Chondrocyte (in vitro differentiated cells): Measurements from ENCODE around the gene TBC1D5. TPM values are rescaled to one million over a fixed set of nuclear protein-coding genes. Genes with fewer than 3 reads are reported as not detected.

ENCODE experiments used
- DNase-seq: peaks from one replicate; pipeline ENCODE4 v3.0.0; 2021; ENCODE audit warnings: mixed read lengths, low spot score
- H3K27ac Mint-ChIP-seq: one replicate; pipeline ENCODE4 v1.8.0; 2021; ENCODE audit warnings: mild to moderate bottlenecking, moderate library complexity, mixed read lengths; ENCODE audit not compliant: unreplicated experiment
- H3K27me3 Mint-ChIP-seq: 2 replicates; pipeline ENCODE4 v1.8.0; 2021; ENCODE audit warnings: low read depth, mixed read lengths
- H3K36me3 Mint-ChIP-seq: 2 replicates; pipeline ENCODE4 v1.8.0; 2021; ENCODE audit warnings: low read depth, mixed read lengths
- H3K4me1 Mint-ChIP-seq: 2 replicates; pipeline ENCODE4 v1.8.0; 2021; ENCODE audit warnings: low read depth, mild to moderate bottlenecking, mixed read lengths
- H3K4me3 Mint-ChIP-seq: one replicate; pipeline ENCODE4 v1.8.0; 2021; ENCODE audit warnings: mild to moderate bottlenecking, moderate library complexity, mixed read lengths; ENCODE audit not compliant: unreplicated experiment
- H3K9me3 Mint-ChIP-seq: 2 replicates; pipeline ENCODE4 v1.8.0; 2021; ENCODE audit warnings: low read depth, mixed read lengths
- CTCF ChIP-seq: fragments of 200-600 bp; sonication (generic); IDR thresholded peaks from 2 replicates; pipeline ENCODE4 v1.5.0; 2021; ENCODE audit warnings: antibody characterized with exemption, mild to moderate bottlenecking, moderate library complexity
- total RNA-seq: library from RNA; stranded (reverse); gene quantifications from 3 replicates; pipeline ENCODE4 v1.2.1, GENCODE V29; 2021

Gene TBC1D5
- total RNA-seq, 1 donor from 2014 or later = 44.6 TPM

GRCh38 chr3:17631609-17632008 is 110.8 kb downstream of the TBC1D5 start:
- no peak for TF ChIP-seq CTCF
- Mint-ChIP-seq H3K9me3 (peaks cover 8% of the 10 kb centered on the region), H3K27ac (no peak overlapping the region), H3K27me3 (no peaks in the 10 kb centered on the region), H3K4me1 (peaks cover 45% of the 10 kb centered on the region), H3K36me3 (no peaks in the 10 kb centered on the region), H3K4me3 (no peak overlapping the region)
- no peak for DNase-seq

- H3K4me1 Mint-ChIP-seq = peaks cover 38% of the 10 kb centered on the region
- H3K9me3 Mint-ChIP-seq = no peaks in the 10 kb centered on the region
- no peaks in the 10 kb centered on the region for H3K27me3 Mint-ChIP-seq
- H3K27ac Mint-ChIP-seq = no peak overlapping the region
- H3K4me3 Mint-ChIP-seq = no peak overlapping the region
- TF ChIP-seq CTCF = no peak
- no peaks in the 10 kb centered on the region for H3K36me3 Mint-ChIP-seq
- no peak for DNase-seq
These were observed 113.0 kb downstream of the TBC1D5 start for GRCh38 chr3:17629400-17629799.

GRCh38 chr3:17626395-17626794 is 116.0 kb downstream of the TBC1D5 start:
- no peak for DNase-seq
- no peak for TF ChIP-seq CTCF
- Mint-ChIP-seq H3K4me1 (peaks cover 17% of the 10 kb centered on the region), H3K27ac (no peak overlapping the region), H3K9me3 (no peaks in the 10 kb centered on the region), H3K4me3 (no peak overlapping the region), H3K36me3 (peaks cover 2% of the 10 kb centered on the region), H3K27me3 (no peaks in the 10 kb centered on the region)

GRCh38 chr3:17625133-17625532 is 117.3 kb downstream of the TBC1D5 start:
- no peak for TF ChIP-seq CTCF
- DNase-seq = no peak
- Mint-ChIP-seq H3K4me3 (no peak overlapping the region), H3K27ac (no peak overlapping the region), H3K9me3 (no peaks in the 10 kb centered on the region), H3K4me1 (peaks cover 17% of the 10 kb centered on the region), H3K27me3 (no peaks in the 10 kb centered on the region), H3K36me3 (peaks cover 2% of the 10 kb centered on the region)

DNA sequence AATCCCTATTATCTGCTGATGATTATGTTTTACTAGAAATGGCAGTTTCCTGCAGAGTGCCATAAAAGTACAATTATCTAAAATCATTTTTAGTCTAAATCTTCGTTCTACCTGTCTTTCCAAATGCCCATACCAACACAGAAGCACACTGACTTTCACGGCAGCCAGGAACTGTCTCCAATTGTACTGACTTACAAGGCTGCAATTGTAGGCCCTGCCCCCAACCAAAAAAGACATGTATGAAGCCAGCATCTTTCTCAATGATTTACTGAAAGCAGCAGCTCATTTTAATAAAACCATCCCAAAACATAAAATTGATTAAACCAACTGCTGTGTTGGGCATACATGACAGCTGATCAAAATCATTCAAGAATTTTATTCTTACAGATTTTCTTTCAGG is 119.0 kb downstream of the TBC1D5 start:
- H3K4me3 Mint-ChIP-seq = no peak overlapping the region
- H3K4me1 Mint-ChIP-seq = peaks cover 12% of the 10 kb centered on the region
- no peaks in the 10 kb centered on the region for H3K9me3 Mint-ChIP-seq
- no peak for TF ChIP-seq CTCF
- H3K27ac Mint-ChIP-seq = no peak overlapping the region
- no peaks in the 10 kb centered on the region for H3K27me3 Mint-ChIP-seq
- DNase-seq = no peak
- H3K36me3 Mint-ChIP-seq = peaks cover 2% of the 10 kb centered on the region
